GM20000 (cell line): ENCODE data around the gene SLC37A1.

Experiments
- DNase-seq: peaks from one replicate; pipeline ENCODE4 v3.0.0; 2012; ENCODE audit warnings: low spot score
- CTCF ChIP-seq: IDR thresholded peaks from 2 replicates; pipeline ENCODE4 v1.5.1; 2012; ENCODE audit warnings: mild to moderate bottlenecking, control low read depth; ENCODE audit errors: extremely low read depth, missing control alignments

The SLC37A1 gene

GRCh38 chr21:42544544-42544943 is 30.9 kb downstream of the SLC37A1 start:
- no peak for DNase-seq
- no peak for TF ChIP-seq CTCF

GRCh38 chr21:42545317-42545716 is 31.7 kb downstream of the SLC37A1 start:
- TF ChIP-seq CTCF, result no peak
- no peak for DNase-seq

- no peak for DNase-seq
- TF ChIP-seq CTCF, result no peak
Measured at GRCh38 chr21:42545745-42546144, 32.1 kb downstream of the SLC37A1 start.

- TF ChIP-seq CTCF, result no peak
- no peak for DNase-seq
Measured at GRCh38 chr21:42546433-42546832, 32.8 kb downstream of the SLC37A1 start.

GRCh38 chr21:42547001-42547905 is 33.6 kb downstream of the SLC37A1 start:
- no peak for DNase-seq
- TF ChIP-seq CTCF, result no peak

- TF ChIP-seq CTCF, result no peak
- DNase-seq, result no peak
Measured at GRCh38 chr21:42547906-42548365, 34.3 kb downstream of the SLC37A1 start.

- TF ChIP-seq CTCF, result no peak
- DNase-seq, result no peak
Measured at GRCh38 chr21:42548687-42549406, 35.2 kb downstream of the SLC37A1 start.
